SU-DHL-6 (cell line): ENCODE results near the gene RFTN2.

Source experiments
- H2AFZ ChIP-seq: fragments of 200-600 bp; sonication (generic); 2 replicates; pipeline ENCODE4 v1.6.1; 2014; ENCODE audit warnings: low read depth, mild to moderate bottlenecking, moderate library complexity, mixed read lengths, antibody characterized with exemption, low read length; ENCODE audit not compliant: severe bottlenecking
- H3F3A ChIP-seq: fragments of 200-600 bp; shearing (Covaris generic); 2 replicates; pipeline ENCODE4 v1.6.0; 2016; ENCODE audit warnings: antibody characterized with exemption, mild to moderate bottlenecking; ENCODE audit not compliant: insufficient read depth
- H3K27ac ChIP-seq: fragments of 200-600 bp; sonication (generic); 2 replicates; pipeline ENCODE4 v1.5.1; 2016; ENCODE audit warnings: low read depth, mild to moderate bottlenecking, low read length, moderate library complexity, mixed read lengths
- H3K27me3 ChIP-seq: fragments of 200-600 bp; sonication (generic), shearing (Covaris generic); 2 replicates; pipeline ENCODE4 v1.6.0; 2014; ENCODE audit warnings: mild to moderate bottlenecking, low read length
- H3K36me3 ChIP-seq: fragments of 200-600 bp; sonication (generic); 2 replicates; pipeline ENCODE4 v1.6.1; 2014; ENCODE audit warnings: mild to moderate bottlenecking, low read length, mixed read lengths
- H3K4me2 ChIP-seq: fragments of 300-600, 200-600 bp; shearing (Covaris generic), sonication (generic); 2 replicates; pipeline ENCODE4 v1.6.0; 2014; ENCODE audit warnings: low read length, low read depth, mild to moderate bottlenecking; ENCODE audit not compliant: poor library complexity, severe bottlenecking
- H3K4me3 ChIP-seq: fragments of 200-600 bp; sonication (generic); 2 replicates; pipeline ENCODE4 v1.5.1; 2014; ENCODE audit warnings: antibody characterized with exemption, low read length, mild to moderate bottlenecking, mixed read lengths; ENCODE audit not compliant: insufficient read depth, poor library complexity, severe bottlenecking
- H3K79me2 ChIP-seq: fragments of 200-600 bp; sonication (generic); 2 replicates; pipeline ENCODE4 v1.6.1; 2014; ENCODE audit warnings: mild to moderate bottlenecking, low read length, moderate library complexity; ENCODE audit not compliant: insufficient read depth
- H3K9ac ChIP-seq: fragments of 200-600 bp; sonication (generic); 2 replicates; pipeline ENCODE4 v1.7.0; 2014; ENCODE audit warnings: mild to moderate bottlenecking, low read length
- H3K9me2 ChIP-seq: fragments of 200-600 bp; sonication (generic); replicated peaks from 2 replicates; pipeline ENCODE4 v1.6.1; 2014; ENCODE audit warnings: low read length; ENCODE audit not compliant: insufficient read depth
- H3K9me3 ChIP-seq: fragments of 200-600 bp; sonication (generic); 2 replicates; pipeline ENCODE4 v1.6.1; 2014; ENCODE audit warnings: low read length, mixed read lengths; ENCODE audit not compliant: insufficient read depth
- H4K20me1 ChIP-seq: fragments of 200-600 bp; sonication (generic); 2 replicates; pipeline ENCODE4 v1.6.1; 2014; ENCODE audit warnings: low read depth, mild to moderate bottlenecking, antibody characterized with exemption, low read length, moderate library complexity, mixed read lengths
- CTCF ChIP-seq: fragments of 200-600 bp; sonication (generic); IDR thresholded peaks from one replicate; pipeline ENCODE4 v1.5.1; 2017; ENCODE audit warnings: antibody characterized with exemption, mild to moderate bottlenecking, low read length, moderate library complexity; ENCODE audit not compliant: insufficient read depth, poor library complexity, severe bottlenecking
- EZH2phosphoT487 ChIP-seq: fragments of 200-600 bp; sonication (generic), shearing (Covaris generic); conservative IDR thresholded peaks from 2 replicates; pipeline ENCODE4 v1.6.1; 2018; ENCODE audit warnings: mild to moderate bottlenecking, antibody characterized with exemption, low read length, moderate library complexity, mixed read lengths

RFTN2 gene

GRCh38 chr2:197673606-197674005 is 1.8 kb downstream of the RFTN2 start:
- no peak for TF ChIP-seq CTCF
- no peak for TF ChIP-seq EZH2phosphoT487

GRCh38 chr2:197673106-197673505 is 2.3 kb downstream of the RFTN2 start:
- Histone ChIP-seq H3K36me3 (no peaks in the 10 kb centered on the region), H3K9me2 (no peaks in the 10 kb centered on the region), H3K9me3 (no peaks in the 10 kb centered on the region), H3K79me2 (no peaks in the 10 kb centered on the region), H3K27ac (no peak overlapping the region), H3K9ac (no peak overlapping the region), H3K27me3 (no peaks in the 10 kb centered on the region), H4K20me1 (no peaks in the 10 kb centered on the region), H3K4me2 (no peak overlapping the region), H3K4me3 (no peak overlapping the region), H3F3A (no peaks in the 10 kb centered on the region), H2AFZ (no peak overlapping the region)
- no peak for TF ChIP-seq EZH2phosphoT487
- TF ChIP-seq CTCF, result no peak

More at GRCh38 chr2:197673606-197674005, 1.8 kb downstream of the RFTN2 start:
- H3K27me3 ChIP-seq, result no peaks in the 10 kb centered on the region
- H3K27ac ChIP-seq, result no peak overlapping the region
- no peaks in the 10 kb centered on the region for H3K9me2 ChIP-seq
- no peaks in the 10 kb centered on the region for H3K79me2 ChIP-seq
- H3K4me2 ChIP-seq, result no peak overlapping the region
- H3K9ac ChIP-seq, result no peak overlapping the region
- H3K36me3 ChIP-seq, result no peaks in the 10 kb centered on the region
- H4K20me1 ChIP-seq, result no peaks in the 10 kb centered on the region
- H3K4me3 ChIP-seq, result no peak overlapping the region
- H3K9me3 ChIP-seq, result no peaks in the 10 kb centered on the region
- no peaks in the 10 kb centered on the region for H3F3A ChIP-seq
- no peak overlapping the region for H2AFZ ChIP-seq

DNA sequence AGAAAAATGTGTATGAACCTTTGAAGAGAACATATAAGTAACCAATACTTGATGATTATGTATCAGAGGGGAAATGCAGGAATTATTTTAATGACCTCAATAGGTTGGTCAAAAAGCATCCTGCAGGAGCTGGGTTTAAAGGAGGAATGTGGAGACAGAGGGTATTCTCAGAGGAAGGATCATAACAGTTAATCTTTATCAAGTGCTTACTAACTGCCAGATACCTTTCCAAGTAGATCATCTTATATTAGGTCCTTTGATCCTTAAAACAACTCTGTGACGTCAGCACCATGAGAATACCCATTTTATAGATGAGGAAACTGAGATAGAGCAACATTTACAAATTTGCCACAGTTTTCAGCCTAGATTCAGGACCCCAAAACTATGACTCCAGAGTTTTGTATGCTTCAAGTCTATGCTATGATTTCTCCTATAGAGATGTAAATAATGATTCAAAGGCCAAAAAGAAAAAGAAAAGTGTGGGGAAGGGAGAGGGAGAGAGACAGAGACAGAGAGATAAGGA is 3.0 kb downstream of the RFTN2 start:
- no peak overlapping the region for H3K4me3 ChIP-seq
- no peaks in the 10 kb centered on the region for H3F3A ChIP-seq
- no peaks in the 10 kb centered on the region for H3K36me3 ChIP-seq
- no peak overlapping the region for H3K9ac ChIP-seq
- H3K79me2 ChIP-seq, result no peaks in the 10 kb centered on the region
- H4K20me1 ChIP-seq, result no peaks in the 10 kb centered on the region
- TF ChIP-seq CTCF (no peak), EZH2phosphoT487 (no peak)
- H3K9me3 ChIP-seq, result no peaks in the 10 kb centered on the region
- no peaks in the 10 kb centered on the region for H3K27me3 ChIP-seq
- H3K4me2 ChIP-seq, result no peak overlapping the region
- H2AFZ ChIP-seq, result no peak overlapping the region
- H3K9me2 ChIP-seq, result no peaks in the 10 kb centered on the region
- no peak overlapping the region for H3K27ac ChIP-seq
